GM21825 (cell line): Measurements from ENCODE around the gene ADISSP.
"Not testable (repeated sequence)": the region's sequence is repeated elsewhere in the genome, so short reads cannot be mapped to it uniquely, and the experiment has no call there.

Experiments
- ATAC-seq: cut with Tn5 transposase; IDR thresholded peaks from one replicate; pipeline ENCODE4 v1.9.1; 2021; ENCODE audit warnings: mild to moderate bottlenecking, moderate library complexity; ENCODE audit not compliant: unreplicated experiment

Gene ADISSP

DNA sequence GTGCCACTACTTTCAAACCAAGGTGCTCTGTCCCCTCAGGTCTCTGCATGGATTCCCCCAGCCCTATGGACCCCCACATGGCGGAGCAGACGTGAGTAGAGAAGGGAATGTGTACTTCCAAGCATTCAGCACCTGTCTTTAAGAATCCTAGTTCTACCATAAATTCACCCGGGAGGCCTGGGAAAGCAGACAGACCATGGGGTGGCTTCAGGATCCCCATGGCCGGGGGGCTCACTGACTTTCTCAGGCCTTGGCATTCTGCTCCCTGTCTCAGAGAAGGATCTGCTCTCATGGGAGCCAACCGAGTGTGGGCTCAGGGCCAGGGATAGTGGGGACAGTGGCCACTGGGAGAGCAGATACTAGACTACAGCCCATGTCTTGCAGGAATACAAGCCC lies 30.8 kb upstream of the ADISSP start:
- ATAC-seq: no peak

DNA sequence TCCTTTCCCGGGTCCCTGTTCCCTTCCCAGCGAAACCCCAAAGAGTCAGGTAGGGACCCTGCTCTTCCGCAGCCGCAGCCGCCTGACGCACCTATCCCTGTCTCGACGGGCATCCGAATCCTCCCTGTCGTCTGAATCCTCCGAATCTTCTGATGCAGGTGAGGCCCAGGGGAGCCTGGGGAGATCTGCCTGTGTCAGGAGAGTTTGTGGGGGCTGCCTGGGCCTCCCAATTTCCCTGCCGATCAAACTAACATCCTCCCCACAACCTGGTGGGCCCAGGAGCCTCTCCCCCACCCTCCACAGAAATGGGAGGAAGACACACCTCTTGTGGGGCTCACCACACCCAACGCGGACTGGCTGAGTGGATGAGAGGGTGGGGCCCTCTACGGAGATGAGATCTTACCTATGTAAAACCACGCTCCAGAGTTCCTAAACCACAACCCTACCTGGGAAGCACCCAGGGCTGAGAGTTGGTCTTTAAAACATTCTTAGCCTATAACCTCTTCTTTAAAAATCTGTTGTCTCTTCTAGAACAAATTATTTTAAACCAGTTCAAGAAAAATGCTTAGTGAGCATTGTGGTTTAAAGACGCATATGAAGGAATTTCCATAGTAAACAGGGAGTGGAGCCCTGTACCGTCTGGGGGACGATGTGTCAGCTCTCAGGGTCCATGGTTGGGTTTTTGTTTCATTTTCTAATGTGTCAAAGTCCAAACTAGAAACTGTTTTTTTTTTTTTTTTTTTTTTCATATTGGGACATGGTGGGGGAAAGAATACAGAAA lies 30.2 kb upstream of the ADISSP start:
- ATAC-seq: no peak

DNA sequence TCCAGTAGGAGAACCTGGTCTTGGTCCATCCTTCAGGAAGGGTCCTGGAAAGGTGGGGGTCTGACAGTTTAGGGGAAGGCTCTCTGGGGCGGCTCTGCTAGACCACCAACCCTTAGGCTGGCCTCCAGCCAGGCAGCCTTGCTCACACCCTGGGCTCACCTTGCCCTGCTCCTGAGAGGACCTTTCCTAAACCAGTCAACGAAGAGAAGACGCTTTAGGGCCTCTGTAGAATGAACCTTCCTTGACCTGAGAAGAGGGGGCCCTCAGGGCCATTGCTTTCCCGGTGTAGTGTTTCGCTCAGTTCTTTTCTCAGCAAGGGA lies 29.6 kb upstream of the ADISSP start:
- no peak for ATAC-seq

DNA sequence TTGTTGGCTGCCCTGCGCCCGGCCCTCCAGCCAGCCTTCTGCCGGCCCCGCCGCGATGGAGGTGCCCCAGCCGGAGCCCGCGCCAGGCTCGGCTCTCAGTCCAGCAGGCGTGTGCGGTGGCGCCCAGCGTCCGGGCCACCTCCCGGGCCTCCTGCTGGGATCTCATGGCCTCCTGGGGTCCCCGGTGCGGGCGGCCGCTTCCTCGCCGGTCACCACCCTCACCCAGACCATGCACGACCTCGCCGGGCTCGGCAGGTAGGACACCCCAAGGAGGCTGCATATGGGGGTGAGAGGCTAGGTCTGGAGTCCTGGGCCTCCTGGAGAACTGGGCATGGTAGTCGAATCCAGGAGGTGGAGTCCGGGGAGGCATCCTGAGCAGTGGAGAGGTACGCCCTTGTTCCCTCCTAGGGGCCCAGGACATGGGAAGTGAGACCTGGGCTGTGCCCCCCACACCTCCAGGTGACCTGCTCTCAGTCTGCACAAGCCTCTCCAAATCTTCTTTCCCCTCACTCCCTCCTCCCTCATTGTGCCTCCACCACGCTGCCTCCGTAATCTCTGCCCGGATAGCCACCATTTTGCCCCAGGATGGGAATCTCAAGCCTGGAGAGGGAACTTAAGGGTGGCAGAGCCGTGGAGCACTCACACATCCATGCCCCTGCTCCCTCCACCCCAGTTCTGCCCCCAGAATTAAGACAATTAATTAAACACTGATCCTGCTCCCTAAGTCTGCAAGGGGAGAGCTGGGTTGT lies 29.1 kb upstream of the ADISSP start:
- ATAC-seq: peak; percentile 9

DNA sequence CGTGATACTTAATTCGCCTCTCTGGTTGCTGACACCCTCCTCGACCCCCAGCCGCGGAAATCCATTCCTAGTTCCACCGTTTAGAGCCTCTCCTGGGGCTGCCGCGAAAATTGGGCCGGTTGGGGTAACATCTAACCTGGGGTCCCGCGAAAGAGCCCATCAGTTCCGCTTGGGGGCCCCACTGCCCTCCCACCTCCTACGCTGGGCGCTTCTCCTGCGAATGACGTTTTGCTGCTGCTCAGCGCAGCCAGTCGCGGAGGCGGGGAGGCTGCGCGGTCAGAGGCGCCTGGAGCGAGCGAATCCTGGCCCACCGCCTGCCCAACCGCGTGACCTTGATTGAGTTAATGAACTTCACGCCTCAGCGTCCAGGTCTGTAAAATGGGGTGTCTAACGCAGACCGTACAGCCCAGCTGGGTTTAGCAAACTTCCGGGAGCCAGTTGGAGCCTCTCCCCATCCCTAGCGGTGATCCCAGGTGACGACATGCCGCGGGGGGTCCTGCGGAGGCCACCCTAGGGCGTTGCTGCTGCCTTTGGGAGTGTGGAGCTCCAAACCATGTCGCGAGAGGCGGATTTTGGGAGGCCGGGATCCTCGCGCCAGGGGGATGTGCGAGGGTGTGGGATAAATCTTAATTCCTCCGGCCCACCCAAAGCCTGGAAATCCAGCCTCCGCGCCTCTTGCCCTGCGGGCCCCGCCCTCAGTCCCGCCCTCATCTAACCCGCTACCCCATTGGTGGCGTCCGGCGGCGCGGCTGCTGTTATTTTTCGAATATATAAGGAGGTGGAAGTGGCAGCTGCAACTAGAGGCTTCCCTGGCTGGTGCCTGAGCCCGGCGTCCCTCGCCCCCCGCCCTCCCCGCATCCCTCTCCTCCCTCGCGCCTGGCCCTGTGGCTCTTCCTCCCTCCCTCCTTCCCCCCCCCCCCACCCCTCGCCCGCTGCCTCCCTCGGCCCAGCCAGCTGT lies 28.2 kb upstream of the ADISSP start, which contains the start of gene CDC25B:
Gene CDC25B (plus strand): TSS at position 800 of the 958 bp plus-strand sequence. CDS start 222 bp downstream, outside the sequence.
- peak; percentile 57 for ATAC-seq

DNA sequence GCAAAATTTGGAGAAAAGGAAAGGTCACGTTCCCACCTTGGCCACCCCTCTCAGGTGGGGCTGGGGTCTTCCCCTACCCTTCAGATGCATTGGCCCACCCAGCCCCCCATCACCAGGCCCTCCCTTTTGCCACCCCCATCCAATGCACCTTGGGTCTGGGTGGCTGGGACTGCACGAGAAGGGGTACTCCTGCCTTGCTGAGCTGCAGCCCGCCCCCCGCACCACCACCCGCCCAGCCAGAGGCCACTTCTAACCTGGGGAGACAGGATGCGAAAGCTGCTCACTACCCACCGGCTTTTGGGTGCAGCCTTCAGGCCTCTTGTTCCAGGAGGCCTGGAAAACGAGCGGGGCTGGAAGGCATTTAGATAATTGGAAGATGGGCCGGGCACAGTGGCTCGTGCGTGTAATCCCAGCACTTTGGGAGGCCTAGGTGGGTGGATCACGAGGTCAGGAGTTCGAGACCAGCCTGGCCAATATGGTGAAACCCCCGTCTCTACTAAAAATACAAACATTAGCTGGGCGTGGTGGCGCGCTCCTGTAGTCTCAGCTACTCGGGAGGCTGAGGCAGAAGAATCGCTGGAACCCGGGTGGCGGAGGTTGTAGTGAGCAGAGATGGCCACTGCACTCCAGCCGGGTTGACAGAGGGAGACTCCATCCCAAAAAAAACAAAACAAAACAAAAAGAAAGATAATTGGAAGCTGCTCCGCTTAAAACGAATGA lies 27.3 kb upstream of the ADISSP start:
- no peak for ATAC-seq

DNA sequence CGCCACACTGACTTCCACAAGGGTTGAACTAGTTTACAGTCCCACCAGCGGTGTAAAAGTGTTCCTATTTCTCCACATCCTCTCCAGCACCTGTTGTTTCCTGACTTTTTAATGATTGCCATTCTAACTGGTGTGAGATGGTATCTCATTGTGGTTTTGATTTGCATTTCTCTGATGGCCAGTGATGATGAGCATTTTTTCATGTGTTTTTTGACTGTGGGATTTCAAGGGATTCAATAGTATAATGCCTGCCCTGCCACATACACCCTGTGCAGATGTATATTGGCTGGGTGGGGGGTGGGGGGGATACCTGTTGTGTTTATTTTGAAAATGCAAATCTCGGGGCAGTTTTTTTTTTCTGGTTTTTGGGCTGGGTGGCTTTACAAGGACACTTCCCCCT lies 26.6 kb upstream of the ADISSP start:
- ATAC-seq: not testable (repeated sequence)

DNA sequence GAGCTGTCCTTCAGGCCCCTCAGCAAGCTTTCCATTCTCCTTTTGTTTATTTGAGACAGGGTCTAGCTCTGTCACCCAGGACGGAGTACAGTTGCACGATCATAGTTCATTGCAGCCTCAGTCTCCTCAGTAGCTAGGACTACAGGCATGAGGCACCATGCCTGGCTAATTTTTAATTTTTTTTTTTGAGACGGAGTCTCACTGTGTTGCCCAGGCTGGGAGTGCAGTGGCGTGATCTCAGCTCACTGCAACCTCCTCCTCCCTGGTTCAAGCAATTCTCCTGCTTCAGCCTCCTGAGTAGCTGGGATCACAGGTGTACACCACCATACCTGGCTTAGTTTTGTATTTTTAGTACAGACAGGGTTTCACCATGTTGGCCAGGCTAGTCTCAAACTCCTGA lies 21.6 kb upstream of the ADISSP start:
- not testable (repeated sequence) for ATAC-seq

DNA sequence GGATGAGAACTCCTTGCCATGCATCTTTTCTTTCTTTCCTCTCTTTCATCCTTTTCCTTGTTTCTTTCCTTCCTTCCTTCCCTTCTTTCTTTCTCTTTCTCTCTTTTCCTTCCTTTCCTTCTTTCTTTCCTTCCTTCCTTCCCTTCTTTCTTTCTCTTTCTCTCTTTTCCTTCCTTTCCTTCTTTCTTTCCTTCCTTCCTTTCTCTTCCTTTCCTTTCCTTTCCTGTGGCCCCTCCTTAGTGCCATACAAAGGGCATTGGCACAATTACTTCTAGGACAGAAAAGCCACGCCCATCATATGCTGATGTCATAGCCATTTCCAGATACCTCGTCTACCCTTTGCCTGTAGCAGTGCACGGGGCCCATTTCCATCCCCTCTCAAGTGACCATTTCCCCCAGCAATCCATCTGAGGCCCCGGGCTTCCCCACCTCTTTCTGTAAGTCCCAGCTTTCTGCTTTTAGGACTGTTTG lies 21.2 kb upstream of the ADISSP start:
- no peak for ATAC-seq

DNA sequence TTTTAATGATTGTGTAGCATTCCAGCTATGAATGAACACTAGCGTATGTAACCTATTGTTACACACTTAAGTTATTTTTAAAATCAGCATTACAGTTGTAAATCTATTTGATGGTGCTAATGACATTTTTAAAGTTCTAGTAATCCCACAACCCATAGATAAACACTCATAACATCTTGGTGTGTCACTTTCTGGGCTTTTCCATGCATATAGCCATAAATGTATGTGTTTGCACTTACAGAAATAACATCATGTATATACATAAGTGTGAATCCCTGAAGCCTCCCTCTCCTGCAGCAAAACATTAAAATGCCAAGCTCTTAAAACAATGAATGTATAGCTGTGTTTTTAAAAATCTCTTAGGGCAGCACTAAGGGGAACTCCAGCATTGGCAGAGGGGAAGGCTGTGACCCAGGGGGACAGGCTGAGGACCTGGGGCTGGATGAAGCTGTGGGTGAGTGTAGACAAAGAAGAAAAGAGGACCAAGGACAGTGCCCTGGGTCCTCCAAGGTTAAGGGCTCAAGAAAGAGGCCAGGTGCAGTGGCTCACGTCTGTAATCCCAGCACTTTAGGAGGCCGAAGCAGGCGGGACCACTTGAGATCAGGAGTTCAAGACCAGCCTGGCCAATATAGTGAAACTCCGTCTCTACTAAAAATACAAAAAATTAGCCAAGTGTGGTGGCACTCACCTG lies 19.9 kb upstream of the ADISSP start:
- ATAC-seq: no peak

DNA sequence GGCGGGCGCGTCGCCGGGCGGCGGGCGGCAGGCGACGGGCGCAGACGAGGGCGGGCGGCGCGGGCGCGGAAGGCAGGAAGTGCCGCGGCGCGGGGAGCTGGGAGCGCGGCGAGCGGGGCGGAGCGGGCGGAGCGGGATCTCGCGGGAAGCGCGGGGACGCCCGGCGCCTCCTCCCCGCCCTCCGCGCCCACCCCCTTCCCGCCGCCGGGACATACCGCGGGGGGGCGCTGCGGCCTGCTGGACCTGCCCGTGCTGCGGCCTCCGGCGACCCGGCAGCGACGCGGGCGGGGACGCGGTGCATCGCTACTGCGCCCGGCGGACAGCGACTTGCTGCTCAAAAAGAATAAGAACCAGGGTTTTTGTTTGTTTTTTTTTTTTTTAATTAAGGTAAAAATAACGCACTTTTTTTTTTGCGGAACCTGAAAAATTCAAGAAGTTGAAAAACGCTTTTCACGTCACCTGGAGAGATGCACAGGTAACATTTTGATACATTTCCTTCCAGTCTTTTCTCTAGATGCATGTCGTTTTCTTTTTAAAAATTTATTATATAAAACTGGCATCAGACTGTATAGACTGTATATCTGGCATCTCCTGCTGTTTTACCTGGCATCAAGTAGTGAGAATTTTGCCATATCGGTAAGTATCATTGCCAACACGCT lies 19.2 kb upstream of the ADISSP start, which contains the start of gene CENPB:
Gene CENPB (minus strand): TSS at position 76 of the 659 bp plus-strand sequence. CDS start 257 bp downstream, outside the sequence.
- ATAC-seq: peak; percentile 78

DNA sequence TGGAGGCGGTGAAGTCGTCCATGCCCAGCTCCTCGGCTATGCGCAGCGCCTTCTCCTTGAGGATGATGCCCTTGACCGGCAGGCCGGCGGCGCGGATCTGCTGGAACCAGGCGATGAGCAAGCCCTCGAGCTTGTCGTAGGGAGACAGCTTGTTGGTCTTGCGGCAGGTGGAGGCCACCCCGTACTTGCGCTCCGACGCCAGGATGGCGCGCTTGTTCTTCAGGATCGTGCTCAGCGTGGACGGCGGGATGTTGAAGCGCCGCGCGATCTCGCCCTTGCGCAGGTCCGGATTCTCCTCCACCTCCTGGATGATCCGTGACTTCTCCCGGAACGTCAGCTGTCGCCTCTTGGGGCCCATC lies 18.6 kb upstream of the ADISSP start:
- ATAC-seq: peak; percentile 17

DNA sequence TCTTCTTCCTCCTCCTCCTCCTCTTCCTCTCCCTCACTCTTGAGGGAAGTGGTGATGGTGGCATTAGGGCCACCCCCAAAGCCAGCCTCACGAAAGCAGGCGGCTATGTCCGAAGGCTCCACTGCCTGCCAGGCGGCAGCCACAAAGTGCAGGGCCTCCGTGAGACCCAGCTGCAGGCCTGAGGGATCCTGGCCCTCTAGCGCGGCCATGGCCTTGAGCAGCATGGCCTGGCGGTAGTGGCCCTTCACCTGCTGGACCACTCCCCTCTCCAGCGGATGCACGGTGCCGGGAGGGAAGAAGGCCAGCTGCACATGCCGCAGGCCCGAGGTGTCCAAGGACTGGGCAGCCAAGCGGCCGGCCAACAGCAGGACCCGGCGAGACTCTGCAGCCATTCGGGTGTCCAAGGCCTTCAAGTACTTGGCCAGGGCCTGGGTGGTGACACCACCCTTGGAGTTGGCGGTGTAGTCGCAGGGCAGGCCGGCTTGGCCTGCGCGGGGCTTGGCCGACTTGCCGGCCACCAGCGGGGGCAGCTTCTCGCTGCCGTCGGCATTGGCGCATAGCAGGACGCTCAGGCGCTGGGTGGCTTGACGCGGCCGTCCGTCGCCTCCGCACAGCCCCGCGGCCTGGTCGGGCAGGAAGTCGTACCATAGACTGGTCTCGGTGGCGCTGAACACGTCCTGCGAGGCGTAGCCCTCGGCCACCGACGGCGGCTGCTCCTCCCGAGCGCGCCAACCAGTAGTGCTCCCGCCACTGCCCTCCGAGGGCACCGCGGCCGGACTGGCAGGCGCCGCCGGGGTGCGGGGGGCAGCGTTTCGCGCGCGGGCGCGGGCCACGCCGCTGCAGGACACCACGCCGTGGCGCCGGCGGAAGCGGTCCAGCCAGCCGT lies 17.9 kb upstream of the ADISSP start:
- no peak for ATAC-seq

DNA sequence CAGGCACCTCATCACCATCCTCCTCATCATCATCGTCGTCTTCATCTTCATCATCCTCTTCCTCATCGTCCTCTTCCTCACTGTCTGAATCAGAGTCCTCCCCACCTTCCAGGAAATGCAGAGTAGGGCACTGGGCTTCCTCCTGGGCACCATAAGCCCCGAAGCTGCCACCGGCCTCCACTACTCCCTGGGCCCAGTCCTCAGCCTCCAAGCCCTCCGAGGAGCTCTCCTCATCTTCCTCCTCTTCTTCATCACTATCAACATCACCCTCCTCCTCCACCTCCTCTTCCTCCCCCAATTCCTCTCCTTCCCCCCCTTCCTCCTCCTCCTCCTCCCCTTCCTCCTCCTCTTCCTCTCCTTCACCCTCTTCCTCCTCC lies 17.3 kb upstream of the ADISSP start:
- ATAC-seq: no peak

DNA sequence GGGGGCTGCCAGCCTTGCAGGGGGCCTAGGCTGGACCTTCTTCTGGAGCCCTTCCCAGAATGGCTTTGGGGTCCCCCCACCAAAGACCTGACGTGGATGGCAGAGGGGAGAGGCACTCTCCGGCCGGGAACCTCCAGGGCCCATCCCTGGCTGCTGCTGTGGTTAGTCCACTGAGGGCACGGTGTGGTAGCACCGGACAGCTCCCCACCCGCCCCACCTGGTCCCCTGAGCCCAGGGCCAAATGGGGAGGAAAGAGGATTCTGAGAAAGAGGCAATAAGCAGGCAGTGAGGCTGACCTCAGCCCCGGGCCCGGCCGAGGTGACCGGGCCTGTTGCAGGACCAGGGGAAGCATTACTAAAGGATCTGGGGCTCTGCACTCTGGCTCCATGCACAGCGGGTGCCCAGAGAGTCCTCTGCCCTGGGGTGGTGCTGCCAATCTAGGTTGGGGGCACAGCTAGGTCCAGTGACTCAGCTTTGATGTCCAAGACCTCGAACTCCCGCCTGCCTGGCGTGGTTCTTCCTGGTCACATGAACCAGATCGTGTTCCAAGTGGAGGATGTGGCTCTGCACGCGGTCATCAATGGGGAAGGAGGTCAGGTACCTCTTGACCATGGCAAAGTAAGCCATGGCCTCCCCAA lies 16.8 kb upstream of the ADISSP start:
- no peak for ATAC-seq

DNA sequence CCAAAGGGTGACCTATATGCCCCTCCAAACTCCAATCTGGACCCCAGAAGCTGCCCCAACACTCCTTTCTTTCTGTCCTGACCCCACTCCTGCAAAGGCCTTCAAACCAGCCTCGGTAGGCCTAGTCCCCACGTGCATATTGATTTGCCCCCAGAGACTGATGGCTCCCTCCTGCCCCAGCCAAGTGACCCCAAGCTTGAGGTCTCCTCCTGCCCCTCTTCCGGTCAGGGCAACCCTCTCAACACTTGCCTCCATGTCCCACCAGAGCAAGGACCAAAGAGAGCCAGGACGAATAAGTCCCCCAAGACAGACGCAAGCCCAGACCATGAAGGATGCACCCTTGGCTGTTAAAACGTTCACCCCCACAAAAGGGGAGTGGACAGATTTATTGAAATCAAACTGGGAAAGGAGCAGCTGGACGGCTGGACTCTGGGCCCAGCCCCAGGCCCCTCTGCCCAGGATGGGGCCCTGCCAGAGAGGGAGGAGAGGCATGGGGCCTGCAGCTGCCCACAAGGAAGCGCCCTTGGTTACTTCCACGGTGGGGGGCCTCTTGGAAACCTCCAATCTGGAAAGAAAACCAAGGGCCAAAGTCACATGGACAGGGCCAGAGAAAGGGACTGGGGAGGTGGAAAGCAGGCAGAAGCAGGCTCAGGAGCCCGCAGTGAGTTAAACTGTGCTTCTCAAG lies 16.1 kb upstream of the ADISSP start:
- no peak for ATAC-seq

DNA sequence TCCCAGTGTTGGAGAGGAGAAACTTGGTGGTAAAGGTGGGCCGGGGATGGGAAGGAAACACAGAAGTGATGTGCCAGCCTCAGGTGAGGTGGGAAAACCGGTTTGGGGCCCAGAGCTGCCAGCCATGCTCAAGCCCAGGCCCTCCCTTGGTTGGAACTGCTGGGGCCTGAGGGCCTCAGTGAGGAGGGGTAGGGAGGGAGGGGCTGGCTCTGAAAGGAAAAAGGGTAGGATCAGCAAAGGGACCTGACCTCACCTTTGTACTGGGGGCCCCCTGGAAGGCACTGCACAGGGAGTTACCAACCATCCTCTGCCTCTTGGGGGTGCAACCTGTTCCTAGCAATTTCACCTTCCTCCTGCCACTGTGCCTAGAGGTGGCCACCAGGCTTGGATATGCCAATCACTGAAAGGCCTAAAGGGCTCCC lies 15.5 kb upstream of the ADISSP start:
- no peak for ATAC-seq
